HEK293 (cell line): ENCODE measurements around the gene RRP9.

Experiments
- CTCF ChIA-PET: fragments of 350-600 bp; formaldehyde crosslinking; extraction: SDS; loops from one replicate; lab custom pipeline; 2021; ENCODE audit warnings: antibody characterized with exemption; lab: Yijun Ruan, JAX
- POLR2A ChIA-PET: fragments of 300-600 bp; formaldehyde crosslinking; extraction: SDS; loops from one replicate; lab custom pipeline; 2020; ENCODE audit warnings: antibody characterized with exemption, inconsistent platforms; lab: Yijun Ruan, JAX
- H3K27ac ChIP-seq: fragments of 200-500 bp; sonication (Bioruptor generic); 2 replicates; pipeline ENCODE4 v1.5.1; 2014; ENCODE audit warnings: low read depth, low read length, control low read depth, inconsistent platforms; ENCODE audit errors: extremely low read depth
- H3K36me3 ChIP-seq, 2 experiments: fragments of 200-500 bp in 1 of 2; sonication (Bioruptor generic) in 1 of 2; 1 replicate in 1 of 2; 2 replicates in 1 of 2; pipeline ENCODE4 v1.5.1; 2014 to 2017; ENCODE audit warnings: inconsistent platforms in 2 of 2, low read length in 2 of 2; ENCODE audit not compliant: control insufficient read depth in 2 of 2, insufficient read depth in 1 of 2
- H3K4me1 ChIP-seq: fragments of 200-500 bp; sonication (Bioruptor generic); 2 replicates; pipeline ENCODE4 v1.5.1; 2014; ENCODE audit warnings: mild to moderate bottlenecking, low read length, inconsistent platforms; ENCODE audit not compliant: control insufficient read depth, insufficient read depth
- H3K4me3 ChIP-seq: 2 replicates; pipeline ENCODE4 v1.5.1; 2011; ENCODE audit warnings: low read depth, mild to moderate bottlenecking, control low read depth, low read length, moderate library complexity
- H3K9me3 ChIP-seq: fragments of 200-500 bp; sonication (Bioruptor generic); 2 replicates; pipeline ENCODE4 v1.5.1; 2014; ENCODE audit warnings: low read depth, low read length, inconsistent platforms; ENCODE audit not compliant: control insufficient read depth, insufficient read depth
- HOXC10 ChIP-seq: sonication (generic); formaldehyde crosslinking; IDR thresholded peaks from 2 replicates; pipeline ENCODE4 v1.8.1; 2023; ENCODE audit warnings: mild to moderate bottlenecking, missing genetic modification reagents
- INSM2 ChIP-seq: fragments of 450-650 bp; formaldehyde crosslinking; IDR thresholded peaks from 2 replicates; pipeline ENCODE4 v1.5.1; 2016; ENCODE audit warnings: missing biosample characterization, missing genetic modification characterization
- KLF7 ChIP-seq: fragments of 450-650 bp; formaldehyde crosslinking; IDR thresholded peaks from 2 replicates; pipeline ENCODE4 v1.5.1; 2016; ENCODE audit warnings: missing biosample characterization, missing genetic modification characterization, borderline replicate concordance
- REPIN1 ChIP-seq: fragments of 450-650 bp; formaldehyde crosslinking; IDR thresholded peaks from 2 replicates; pipeline ENCODE4 v1.5.1; 2017; ENCODE audit warnings: missing biosample characterization, missing genetic modification characterization, low read depth
- SALL2 ChIP-seq: fragments of 450-650 bp; formaldehyde crosslinking; IDR thresholded peaks from 2 replicates; pipeline ENCODE4 v1.5.0; 2017; ENCODE audit warnings: missing biosample characterization, mild to moderate bottlenecking, missing genetic modification characterization, borderline replicate concordance
- SP3 ChIP-seq: fragments of 450-650 bp; formaldehyde crosslinking; IDR thresholded peaks from 2 replicates; pipeline ENCODE4 v1.5.1; 2016; ENCODE audit warnings: missing biosample characterization, missing genetic modification characterization
- ZNF2 ChIP-seq: fragments of 450-650 bp; formaldehyde crosslinking; IDR thresholded peaks from 2 replicates; pipeline ENCODE4 v1.5.1; 2016; ENCODE audit warnings: missing biosample characterization, missing genetic modification characterization
- ZNF311 ChIP-seq: fragments of 450-650 bp; formaldehyde crosslinking; IDR thresholded peaks from 2 replicates; pipeline ENCODE4 v1.5.1; 2017; ENCODE audit warnings: missing biosample characterization, missing genetic modification characterization, borderline replicate concordance
- ZNF426 ChIP-seq: fragments of 450-650 bp; formaldehyde crosslinking; IDR thresholded peaks from 2 replicates; pipeline ENCODE4 v1.5.1; 2017; ENCODE audit warnings: missing biosample characterization, missing genetic modification characterization, mild to moderate bottlenecking, inconsistent platforms, moderate library complexity
- ZNF488 ChIP-seq: fragments of 450-650 bp; formaldehyde crosslinking; IDR thresholded peaks from 2 replicates; pipeline ENCODE4 v1.5.1; 2016; ENCODE audit warnings: missing biosample characterization, missing genetic modification characterization
- ZNF501 ChIP-seq: fragments of 450-650 bp; formaldehyde crosslinking; IDR thresholded peaks from 2 replicates; pipeline ENCODE4 v1.5.1; 2016; ENCODE audit warnings: missing biosample characterization, missing genetic modification characterization
- ZNF548 ChIP-seq: fragments of 450-650 bp; formaldehyde crosslinking; IDR thresholded peaks from 2 replicates; pipeline ENCODE4 v1.5.1; 2016; ENCODE audit warnings: missing biosample characterization, missing genetic modification characterization
- ZNF561 ChIP-seq: fragments of 450-650 bp; IDR thresholded peaks from 2 replicates; pipeline ENCODE4 v1.5.1; 2018; ENCODE audit warnings: missing biosample characterization, missing genetic modification characterization, borderline replicate concordance
- ZNF600 ChIP-seq: fragments of 450-650 bp; formaldehyde crosslinking; IDR thresholded peaks from 2 replicates; pipeline ENCODE4 v1.5.1; 2016; ENCODE audit warnings: missing biosample characterization, missing genetic modification characterization
- ZSCAN5A ChIP-seq: fragments of 450-650 bp; formaldehyde crosslinking; IDR thresholded peaks from 2 replicates; pipeline ENCODE4 v1.5.1; 2016; ENCODE audit warnings: missing biosample characterization, missing genetic modification characterization
- TF ChIP-seq, protein P1 (sequence below): fragments of 450-650 bp; formaldehyde crosslinking; IDR thresholded peaks from 2 replicates; pipeline ENCODE4 v1.5.1; 2016; ENCODE audit warnings: missing biosample characterization, missing genetic modification characterization
- TF ChIP-seq, protein P2 (sequence below): fragments of 450-650 bp; formaldehyde crosslinking; IDR thresholded peaks from 2 replicates; pipeline ENCODE4 v1.5.1; 2016; ENCODE audit warnings: missing biosample characterization, missing genetic modification characterization
- TF ChIP-seq, protein P3 (sequence below): fragments of 450-650 bp; formaldehyde crosslinking; IDR thresholded peaks from 2 replicates; pipeline ENCODE4 v1.5.1; 2016; ENCODE audit warnings: missing biosample characterization, missing genetic modification characterization

RRP9 gene

DNA sequence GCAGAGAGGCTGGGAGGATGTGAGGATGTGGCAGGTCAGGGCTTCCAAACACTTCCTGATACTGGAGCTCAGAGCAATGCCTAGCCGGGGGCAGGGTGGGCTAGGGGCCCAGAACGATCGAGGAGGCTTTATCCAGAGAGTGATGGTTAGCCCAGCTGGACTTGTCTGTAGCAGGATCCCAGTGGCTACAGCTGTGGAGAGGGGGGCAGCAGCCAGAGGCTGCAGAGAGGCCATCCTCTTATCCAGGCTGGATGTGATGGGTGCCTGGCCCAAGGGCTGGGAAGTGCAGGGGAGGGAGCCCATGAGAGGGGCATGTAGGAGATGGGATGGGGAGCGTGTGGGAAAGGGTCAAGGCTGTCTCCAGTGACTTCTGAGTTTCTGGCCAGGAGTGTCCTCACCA, 5.1 kb upstream of the RRP9 start:
- H3K36me3 ChIP-seq: peaks cover 0 to 15% of the 10 kb centered on the region in 2 experiments; a peak in 1 of 3 replicates
- H3K27ac ChIP-seq: no peak overlapping the region
- H3K4me3 ChIP-seq: no peak overlapping the region
- H3K4me1 ChIP-seq: peaks cover 4% of the 10 kb centered on the region
- TF ChIP-seq INSM2 (tag by site-specific recombination) (no peak), ZNF501 (tag by site-specific recombination) (no peak), SP3 (tag by site-specific recombination) (no peak), ZNF426 (tag by site-specific recombination) (no peak), ZNF311 (tag by site-specific recombination) (no peak), ZNF561 (tag by site-specific recombination) (no peak)
- TF ChIP-seq, protein P1, sequence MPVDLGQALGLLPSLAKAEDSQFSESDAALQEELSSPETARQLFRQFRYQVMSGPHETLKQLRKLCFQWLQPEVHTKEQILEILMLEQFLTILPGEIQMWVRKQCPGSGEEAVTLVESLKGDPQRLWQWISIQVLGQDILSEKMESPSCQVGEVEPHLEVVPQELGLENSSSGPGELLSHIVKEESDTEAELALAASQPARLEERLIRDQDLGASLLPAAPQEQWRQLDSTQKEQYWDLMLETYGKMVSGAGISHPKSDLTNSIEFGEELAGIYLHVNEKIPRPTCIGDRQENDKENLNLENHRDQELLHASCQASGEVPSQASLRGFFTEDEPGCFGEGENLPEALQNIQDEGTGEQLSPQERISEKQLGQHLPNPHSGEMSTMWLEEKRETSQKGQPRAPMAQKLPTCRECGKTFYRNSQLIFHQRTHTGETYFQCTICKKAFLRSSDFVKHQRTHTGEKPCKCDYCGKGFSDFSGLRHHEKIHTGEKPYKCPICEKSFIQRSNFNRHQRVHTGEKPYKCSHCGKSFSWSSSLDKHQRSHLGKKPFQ (tag by site-specific recombination): no peak
- TF ChIP-seq, all 188 proteins: peak for 0
- ChIA-PET POLR2A (no interaction called here), CTCF (interaction anchor here (1.0 to 1.6 kb wide), 2 partner anchors 27 to 147 kb away, joined by 3 read pairs; partner anchors contain the start of gene ABHD14B)
- H3K9me3 ChIP-seq: no peaks in the 10 kb centered on the region

- POLR2A ChIA-PET: no interaction called here
These were observed 4.4 kb upstream of the RRP9 start for GRCh38 chr3:51945926-51946705.

More at GRCh38 chr3:51945926-51946705, 4.4 kb upstream of the RRP9 start:
- no peak for TF ChIP-seq ZSCAN5A (tag by site-specific recombination)
- no peak for TF ChIP-seq HOXC10 (CRISPR knock-in tag)
- TF ChIP-seq, protein P1 (tag by site-specific recombination): no peak
- no peak for TF ChIP-seq ZNF488 (tag by site-specific recombination)
- no peak for TF ChIP-seq KLF7 (tag by site-specific recombination)
- TF ChIP-seq ZNF600 (tag by site-specific recombination): no peak
- TF ChIP-seq ZNF2: no peak
- TF ChIP-seq, protein P2, sequence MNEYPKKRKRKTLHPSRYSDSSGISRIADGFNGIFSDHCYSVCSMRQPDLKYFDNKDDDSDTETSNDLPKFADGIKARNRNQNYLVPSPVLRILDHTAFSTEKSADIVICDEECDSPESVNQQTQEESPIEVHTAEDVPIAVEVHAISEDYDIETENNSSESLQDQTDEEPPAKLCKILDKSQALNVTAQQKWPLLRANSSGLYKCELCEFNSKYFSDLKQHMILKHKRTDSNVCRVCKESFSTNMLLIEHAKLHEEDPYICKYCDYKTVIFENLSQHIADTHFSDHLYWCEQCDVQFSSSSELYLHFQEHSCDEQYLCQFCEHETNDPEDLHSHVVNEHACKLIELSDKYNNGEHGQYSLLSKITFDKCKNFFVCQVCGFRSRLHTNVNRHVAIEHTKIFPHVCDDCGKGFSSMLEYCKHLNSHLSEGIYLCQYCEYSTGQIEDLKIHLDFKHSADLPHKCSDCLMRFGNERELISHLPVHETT (tag by site-specific recombination): no peak
- no peak for TF ChIP-seq REPIN1 (tag by site-specific recombination)
- TF ChIP-seq SALL2 (tag by site-specific recombination): no peak
- no peak for TF ChIP-seq ZNF548 (tag by site-specific recombination)
- TF ChIP-seq, protein P3, sequence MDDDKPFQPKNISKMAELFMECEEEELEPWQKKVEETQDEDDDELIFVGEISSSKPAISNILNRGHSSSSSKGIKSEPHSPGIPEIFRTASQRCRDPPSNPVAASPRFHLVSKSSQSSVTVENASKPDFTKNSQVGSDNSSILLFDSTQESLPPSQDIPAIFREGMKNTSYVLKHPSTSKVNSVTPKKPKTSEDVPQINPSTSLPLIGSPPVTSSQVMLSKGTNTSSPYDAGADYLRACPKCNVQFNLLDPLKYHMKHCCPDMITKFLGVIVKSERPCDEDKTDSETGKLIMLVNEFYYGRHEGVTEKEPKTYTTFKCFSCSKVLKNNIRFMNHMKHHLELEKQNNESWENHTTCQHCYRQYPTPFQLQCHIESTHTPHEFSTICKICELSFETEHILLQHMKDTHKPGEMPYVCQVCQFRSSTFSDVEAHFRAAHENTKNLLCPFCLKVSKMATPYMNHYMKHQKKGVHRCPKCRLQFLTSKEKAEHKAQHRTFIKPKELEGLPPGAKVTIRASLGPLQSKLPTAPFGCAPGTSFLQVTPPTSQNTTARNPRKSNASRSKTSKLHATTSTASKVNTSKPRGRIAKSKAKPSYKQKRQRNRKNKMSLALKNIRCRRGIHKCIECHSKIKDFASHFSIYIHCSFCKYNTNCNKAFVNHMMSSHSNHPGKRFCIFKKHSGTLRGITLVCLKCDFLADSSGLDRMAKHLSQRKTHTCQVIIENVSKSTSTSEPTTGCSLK (tag by site-specific recombination): no peak
- TF ChIP-seq, all 188 proteins: peak for 0
- no peak overlapping the region for H3K4me3 ChIP-seq
- peaks cover 0 to 15% of the 10 kb centered on the region in 2 experiments; a peak in 1 of 3 replicates for H3K36me3 ChIP-seq
- no peaks in the 10 kb centered on the region for H3K9me3 ChIP-seq
- H3K4me1 ChIP-seq: peaks cover 4% of the 10 kb centered on the region
- CTCF ChIA-PET: interaction anchor here (1.0 kb wide), 1 partner anchor 146 kb away, joined by 3 read pairs; no protein-coding TSS in a partner anchor
- H3K27ac ChIP-seq: no peak overlapping the region
